Activated CD8-positive, alpha-beta memory T cell treated with anti-CD3 and anti-CD28 coated beads, Interleukin-2, amount 50 U/mL, for 24 hours (primary cell): ENCODE data around the gene HSP90AB1.
A peak's percentile ranks its signal among the peaks of the same experiment; 100 is the strongest.

Experiments used
- DNase-seq: peaks from one replicate; pipeline ENCODE4 v3.0.0-alpha.2; 2020; ENCODE audit errors: extremely low read depth

HSP90AB1 gene

DNA sequence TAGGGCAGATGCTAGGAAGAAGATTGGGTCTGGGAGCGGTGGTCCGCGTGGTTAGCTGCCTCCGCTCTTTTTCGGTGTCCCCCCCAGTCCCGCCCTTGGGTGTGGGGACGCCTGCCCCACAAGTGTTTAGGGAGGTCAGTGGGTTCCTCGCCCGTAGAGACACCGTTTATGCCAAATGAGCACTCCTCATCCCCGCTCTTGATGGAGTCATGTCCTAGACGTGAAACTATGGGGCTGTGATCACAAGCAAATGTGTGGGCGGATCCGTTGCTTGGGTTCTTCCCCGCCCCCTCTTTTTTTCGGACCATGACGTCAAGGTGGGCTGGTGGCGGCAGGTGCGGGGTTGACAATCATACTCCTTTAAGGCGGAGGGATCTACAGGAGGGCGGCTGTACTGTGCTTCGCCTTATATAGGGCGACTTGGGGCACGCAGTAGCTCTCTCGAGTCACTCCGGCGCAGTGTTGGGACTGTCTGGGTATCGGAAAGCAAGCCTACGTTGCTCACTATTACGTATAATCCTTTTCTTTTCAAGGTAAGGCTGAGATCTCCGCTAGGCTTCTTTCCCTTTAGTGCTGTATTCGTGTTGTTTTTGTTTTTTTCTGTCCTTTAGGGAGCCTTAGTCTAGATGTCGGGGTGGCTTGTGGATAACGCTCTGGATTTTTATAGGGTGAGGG lies at the start of gene HSP90AB1:
HSP90AB1 (plus strand) TSS at position 439 of the 675 bp plus-strand sequence. CDS start 1,529 bp downstream, outside the sequence.
- peak; percentile 95 for DNase-seq

DNA sequence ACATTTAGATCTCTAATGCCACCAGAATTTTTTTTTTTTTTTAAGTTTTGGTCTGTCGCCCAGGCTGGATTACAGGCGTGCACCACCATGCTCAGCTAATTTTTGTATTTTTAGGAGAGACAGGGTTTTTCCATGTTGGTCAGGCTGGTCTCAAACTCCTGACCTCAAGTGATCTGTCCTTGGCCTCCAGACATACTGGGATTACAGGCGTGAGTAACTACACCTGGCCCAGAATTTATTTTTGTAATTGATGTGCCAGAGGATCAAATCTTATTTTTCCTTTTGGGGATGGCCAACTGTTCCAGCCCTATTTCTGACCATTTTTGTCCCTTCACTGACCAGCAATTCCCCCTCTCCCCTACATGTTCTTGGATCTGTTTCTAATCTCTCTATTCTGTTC lies 48.2 kb upstream of the HSP90AB1 start:
- DNase-seq = no peak

DNA sequence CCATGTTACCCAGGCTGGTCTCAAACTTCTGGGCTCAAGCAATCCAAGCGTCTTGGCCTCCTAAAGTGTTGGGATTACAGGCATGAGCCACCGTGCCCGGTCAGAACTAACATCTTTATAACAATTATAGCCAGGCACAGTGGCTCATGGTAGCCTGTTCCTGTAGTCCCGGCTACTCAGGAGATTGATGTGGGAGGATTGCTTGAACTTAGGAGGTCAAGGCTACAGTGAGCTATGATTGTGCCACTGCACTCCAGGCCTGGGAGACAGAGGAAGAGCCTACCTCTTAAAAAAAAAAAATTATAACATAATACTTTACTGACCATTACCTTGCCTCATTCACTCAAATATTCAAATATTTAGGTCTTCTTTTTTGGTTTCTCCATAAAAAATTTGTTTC lies 47.0 kb upstream of the HSP90AB1 start:
- no peak for DNase-seq

DNA sequence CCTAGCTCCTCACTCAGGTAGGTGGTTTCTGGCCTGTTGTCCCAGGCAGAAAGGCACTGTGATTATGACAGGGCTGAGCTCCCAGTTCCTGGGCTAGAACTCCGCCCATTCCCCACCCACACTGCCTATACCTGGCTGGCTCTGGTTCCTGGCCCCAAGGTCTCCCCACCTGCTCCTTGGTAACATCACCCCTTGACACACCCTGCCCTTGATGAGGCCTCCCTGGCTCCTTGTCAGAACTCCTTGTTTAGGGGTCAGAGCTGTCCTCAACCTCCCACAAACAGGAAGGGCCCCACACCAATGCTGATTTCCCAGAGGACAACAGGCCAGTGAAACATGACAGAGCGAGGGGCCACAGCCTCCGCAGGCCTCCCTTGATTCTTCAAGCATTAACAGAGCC lies 45.7 kb upstream of the HSP90AB1 start:
- DNase-seq = no peak

DNA sequence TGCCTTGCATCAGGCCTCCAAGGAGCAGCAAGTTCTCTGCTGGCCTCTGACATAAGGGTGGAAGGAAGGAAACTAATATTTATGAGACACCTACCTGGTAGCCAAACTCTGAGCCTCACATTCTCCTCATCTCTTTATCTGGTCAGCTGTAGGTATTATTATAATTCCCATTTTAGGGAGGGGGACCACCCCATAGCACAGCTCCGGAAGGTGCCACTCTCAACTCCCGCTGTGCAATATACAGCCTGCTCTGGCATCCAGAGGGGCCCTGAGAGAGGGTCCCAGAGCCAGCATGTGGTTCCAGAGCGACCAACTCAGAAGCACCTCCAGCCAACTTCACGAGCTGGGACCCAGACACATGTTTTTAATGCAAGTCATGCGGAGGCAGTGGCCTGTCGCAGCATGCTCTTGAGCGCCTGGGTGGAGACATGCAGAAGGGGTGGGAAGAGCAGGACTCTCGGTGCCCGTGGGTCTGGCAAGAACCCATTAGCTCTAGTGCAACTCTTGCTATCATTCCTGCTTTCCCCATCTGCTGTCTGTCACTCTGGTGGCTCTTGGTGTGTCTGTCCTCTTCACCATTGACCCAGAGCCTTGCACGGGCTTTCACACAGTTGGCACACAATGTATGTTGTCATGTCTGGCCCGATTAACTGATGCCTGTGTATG lies 45.1 kb upstream of the HSP90AB1 start:
- DNase-seq = no peak

DNA sequence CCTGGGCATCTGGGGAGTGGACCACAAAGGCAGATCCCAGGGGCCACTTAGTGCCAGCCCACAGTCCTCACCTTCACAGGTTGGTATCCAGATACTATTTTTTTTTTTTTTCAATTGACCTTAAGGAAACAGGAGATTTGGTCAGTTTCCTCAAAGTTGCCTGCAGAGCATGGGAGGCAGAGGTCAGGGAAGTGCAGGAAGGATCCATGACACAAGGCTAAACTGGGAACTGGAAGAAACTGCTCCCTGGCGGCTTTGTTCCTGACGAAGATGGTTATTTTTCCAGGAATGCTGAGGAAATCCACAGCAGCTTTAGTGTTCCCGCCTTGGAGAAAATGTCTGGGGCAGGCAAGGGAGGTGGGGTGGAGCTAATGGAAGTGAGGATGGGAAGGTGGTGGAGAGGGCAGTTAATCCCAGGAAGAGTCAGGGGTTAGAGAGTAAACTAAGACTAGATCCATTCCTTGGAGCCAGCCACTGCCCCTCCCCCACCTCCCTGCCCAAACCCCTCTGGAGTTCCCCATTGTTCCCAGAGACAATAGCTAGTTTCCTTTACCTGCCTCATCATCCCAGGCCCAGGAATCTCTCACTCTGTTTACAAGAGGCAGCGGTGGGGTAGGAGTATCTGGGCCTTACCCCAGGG lies 44.4 kb upstream of the HSP90AB1 start:
- no peak for DNase-seq

DNA sequence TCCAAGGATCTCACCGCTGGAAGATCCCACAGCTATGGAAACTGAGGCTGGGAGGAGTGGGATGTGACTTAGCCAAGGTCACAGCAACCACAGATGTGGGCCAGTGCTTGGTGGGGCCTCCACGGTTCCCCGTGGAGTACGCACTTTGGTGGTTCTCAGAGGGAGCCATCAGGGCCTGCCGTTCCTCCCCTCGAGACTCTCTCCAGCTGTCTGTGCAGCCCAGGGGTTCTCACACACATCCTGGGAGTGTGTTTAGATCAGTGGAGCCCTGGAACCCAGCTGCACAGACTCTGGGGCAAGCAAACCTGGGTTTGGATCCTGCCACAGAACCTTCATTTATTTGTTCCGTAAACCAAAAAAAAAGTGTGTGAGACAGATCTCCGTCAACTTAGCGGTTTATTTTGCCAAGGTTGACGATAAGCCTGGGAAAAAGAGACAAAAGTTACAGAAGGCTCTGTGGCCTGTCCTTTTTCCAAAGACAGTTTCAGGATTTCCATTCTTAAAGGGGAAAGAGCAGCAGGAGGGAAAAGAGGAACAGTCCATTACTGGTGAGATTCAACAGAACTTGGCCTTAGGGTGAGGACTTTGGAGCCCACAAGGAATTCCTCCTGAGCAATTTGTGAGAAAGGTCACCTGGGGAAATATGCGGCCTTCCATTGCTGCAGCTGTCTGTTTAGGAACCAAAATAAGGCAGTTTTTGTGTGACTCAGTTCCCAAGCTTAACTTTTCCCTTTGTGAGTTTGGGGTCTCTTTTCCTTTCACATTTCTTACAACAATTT lies 43.7 kb upstream of the HSP90AB1 start:
- no peak for DNase-seq

DNA sequence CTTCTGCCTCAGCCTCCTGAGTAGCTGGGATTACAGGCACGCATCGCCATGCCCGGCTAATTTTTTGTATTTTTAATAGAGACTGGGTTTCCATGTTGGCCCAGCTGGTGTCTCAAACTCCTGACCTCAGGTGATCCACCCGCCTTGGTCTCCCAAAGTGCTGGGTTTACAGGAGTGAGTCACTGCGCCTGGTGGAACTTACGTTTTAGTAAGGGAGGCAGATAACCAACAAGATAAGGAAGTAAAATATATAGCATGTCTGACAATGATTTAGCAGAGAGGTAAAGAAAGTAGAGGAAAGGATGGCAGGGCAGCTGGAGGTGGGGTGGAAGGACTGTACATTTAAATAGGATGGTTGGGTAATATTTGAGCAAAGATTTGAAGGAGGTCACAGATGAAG lies 42.9 kb upstream of the HSP90AB1 start:
- DNase-seq = no peak

DNA sequence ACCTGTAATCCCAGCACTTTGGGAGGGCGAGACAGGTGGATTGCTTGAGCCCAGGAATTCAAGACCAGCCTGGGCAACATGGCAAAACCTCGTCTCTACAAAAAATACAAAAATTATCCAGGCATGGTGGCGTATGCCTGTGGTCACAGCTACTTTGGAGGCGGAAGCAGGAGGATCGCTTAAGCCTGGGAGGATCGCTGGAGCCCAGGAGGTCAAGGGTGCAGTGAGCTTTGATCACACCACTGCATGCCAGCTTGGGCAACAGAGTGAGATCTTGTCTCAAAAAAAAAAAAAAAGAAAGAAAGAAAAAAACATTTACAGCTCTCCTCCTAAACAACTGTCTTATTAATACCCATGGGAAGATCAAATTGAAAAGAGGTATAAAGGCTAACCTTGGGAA lies 38.9 kb upstream of the HSP90AB1 start:
- DNase-seq = no peak

DNA sequence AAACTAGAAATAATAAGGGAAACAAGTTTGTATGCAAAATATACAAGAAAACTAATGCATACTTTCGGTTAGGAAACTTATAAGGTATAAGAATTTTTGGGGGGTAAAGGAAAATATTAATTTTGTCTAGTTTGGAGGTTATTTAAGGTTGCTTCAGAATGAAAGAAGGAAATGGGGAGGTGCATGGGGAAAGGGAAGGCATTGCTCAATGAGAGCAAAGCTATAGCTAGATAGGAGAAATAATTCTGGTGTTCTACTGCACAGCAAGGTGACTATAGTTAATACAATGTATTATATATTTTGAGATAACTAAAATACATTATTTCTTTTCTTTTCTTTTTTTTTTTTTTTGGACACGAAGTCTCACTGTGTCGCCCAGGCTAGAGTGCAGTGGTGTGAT lies 35.6 kb upstream of the HSP90AB1 start:
- no peak for DNase-seq

DNA sequence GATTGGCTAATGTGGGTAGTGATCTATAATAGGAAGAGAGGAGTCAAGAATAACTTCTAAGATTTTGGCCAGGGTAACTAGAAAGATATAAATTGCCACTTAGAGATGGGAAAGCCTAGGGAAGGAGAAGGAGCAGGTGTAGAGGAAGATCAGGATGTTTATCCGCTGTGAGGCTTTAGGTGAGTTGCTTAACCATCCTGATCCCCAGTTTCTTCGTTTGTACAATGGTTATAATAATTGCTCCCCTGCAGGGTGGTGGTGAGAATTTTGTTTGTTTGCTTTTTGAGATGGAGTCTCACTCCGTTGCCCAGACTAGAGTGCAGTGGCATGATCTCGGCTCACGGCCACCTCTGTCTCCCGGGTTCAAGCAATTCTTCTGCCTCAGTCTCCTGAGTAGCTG lies 32.6 kb upstream of the HSP90AB1 start:
- DNase-seq = no peak

DNA sequence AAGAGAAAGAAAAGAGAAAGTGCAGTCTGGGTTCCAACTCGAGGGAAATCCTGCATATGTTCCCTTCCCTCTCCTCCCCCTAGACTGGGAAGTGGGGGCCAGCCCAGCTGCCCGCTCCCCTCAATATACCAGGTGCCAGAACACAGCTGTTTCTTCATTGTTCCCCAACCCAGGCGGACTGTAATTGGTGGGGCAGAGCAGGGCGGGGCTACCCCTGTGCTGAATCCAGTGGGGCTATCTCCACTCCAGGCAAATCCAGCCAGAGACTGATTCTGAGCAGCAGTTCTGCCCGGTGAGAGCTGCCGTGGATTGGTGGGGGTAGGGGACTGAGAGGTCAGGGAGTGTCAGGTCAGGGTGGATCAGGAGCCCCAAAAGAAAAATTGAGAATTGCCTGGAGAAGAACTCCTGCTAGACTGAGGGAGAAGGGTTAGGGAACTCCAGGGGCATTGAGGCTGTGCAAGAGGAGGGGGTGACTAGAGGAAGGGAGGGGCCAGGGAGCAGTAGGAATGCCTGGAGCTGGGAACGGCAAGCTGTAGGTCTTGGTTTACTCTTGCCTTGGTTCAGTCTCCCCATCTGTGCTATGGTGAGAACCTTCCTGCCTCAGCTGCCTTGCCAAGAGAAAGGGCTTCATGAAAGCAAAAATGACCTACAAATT lies 30.1 kb upstream of the HSP90AB1 start, which contains the start of gene MYMX:
MYMX (plus strand) TSS at position 250 of the 655 bp plus-strand sequence. CDS start 546 bp downstream, outside the sequence.
- DNase-seq = no peak

DNA sequence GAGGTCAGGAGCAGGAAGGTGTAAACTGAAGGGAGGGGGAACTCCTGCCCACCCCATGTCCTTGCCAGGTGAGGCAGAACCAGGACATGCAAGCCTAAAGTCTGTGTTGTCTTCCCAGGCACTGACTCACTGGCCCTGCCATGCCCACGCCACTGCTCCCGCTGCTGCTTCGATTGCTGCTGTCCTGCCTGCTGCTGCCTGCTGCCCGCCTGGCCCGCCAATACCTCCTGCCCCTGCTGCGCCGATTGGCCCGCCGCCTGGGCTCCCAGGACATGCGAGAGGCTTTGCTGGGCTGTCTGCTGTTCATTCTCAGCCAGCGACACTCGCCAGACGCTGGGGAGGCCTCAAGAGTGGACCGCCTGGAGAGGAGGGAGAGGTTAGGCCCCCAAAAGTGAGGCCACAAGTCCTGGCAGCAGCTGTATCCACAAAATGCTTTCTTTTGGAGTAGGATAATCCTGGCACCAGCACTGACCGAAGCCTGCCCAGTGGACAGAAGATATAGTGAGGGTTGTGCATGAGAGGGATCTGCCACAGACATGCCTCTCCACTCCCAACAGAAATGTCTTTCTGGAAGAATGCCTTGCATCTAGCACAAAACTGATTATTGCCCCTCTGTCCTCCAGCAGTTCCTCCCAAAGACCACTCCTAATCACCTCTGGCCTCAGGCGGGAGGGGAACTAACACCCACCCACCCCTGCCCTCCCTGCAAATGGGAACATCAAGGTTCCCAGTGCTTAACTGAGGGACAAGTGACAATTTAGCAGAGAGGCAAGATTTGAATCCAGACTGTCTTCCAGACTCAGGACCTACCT lies 29.4 kb upstream of the HSP90AB1 start:
- no peak for DNase-seq

DNA sequence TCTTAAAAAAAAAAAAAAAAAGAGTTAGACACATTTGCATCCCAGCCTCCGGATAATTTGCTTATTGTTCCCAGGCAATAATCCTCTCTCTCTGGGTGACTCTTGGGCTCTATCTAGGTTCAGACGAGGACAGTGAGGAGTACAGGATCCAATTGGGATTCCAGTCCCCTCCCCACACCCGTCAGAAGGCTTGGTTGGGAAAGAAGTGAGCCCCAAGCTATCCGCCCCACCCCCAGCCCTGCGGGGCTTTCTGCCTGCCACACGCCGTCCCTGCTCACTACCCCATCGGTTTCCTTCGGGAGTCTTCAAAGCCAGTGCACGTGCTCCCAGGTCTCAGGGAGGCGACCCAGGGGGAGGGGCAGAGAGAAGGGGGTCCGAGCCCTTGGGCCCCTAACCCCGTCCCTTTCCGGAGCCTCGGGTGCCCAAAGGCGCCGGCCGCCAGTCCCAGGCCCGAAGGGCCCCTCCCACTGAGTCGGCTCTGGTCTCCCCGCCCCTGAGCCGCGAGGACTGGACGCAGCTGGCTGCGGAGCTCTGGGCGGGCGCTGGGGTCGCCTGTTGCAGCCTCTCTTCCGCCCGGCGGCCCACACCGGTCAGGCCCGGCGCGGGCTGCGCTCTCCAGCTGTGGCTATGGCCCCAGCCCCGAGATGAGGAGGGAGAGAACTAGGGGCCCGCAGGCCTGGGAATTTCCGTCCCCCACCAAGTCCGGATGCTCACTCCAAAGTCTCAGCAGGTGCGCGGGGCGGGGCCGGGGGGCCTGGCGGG lies 27.7 kb upstream of the HSP90AB1 start:
- DNase-seq = no peak

DNA sequence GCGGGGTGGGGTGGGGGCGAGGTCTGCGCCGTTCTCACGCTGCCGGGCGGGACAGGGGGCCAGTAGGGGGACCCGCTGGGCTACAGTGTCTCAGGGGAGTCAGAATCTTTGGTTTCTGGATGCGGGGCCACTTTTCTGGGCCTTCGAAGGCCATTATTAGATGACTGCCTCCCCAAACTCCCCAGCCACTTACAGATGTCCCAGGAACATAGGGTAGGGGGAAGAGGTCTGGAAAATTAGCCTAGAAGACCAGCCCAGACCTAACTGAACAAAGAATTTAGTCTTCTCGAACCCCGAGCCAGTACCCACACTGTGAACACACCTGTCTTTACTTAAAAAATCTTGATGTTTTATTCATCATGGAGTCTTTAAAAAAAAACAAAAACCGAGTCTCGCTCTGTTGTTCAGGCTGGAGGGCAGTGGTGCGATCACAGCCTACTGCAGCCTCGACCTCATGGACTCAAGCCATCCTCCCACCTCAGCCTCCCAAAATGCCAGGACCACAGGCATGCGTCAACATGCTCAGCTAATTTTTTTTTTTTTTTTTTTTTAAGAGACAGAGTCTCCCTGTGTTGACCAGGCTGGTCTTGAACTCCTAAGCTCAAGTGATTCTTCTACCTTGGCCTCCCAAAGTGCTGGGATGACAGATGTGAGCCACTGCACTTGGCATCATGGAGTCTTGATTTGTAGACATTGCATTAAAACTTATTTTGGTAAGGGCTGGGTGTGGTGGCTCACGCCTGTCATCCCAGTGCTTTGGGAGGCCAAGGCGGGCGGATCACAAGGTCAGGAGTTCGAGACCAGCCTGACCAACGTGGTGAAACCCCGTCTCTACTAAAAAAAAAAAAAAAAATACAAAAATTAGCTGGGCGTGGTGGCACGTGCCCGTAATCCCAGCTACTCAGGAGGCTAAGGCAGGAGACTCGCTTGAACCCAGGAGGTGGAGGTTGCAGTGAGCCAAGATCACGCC lies 26.8 kb upstream of the HSP90AB1 start:
- no peak for DNase-seq

DNA sequence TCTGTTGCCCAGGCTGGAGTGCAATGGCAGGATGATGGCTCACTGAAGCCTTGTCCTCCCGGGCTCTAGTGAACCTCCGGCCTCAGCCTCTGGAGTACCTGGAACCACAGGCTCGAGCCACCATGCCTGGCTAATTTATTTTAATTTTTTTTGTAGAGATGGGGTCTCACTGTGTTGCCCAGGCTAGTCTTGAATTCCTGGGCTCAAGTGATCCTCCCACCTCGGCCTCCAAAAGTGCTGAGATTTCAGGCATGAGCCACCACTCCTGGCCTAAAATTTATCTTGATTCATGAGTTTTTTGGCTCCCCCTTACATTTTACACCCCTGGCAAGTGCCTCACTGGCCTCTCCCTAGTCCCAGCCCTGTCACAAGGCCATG lies 26.0 kb upstream of the HSP90AB1 start:
- DNase-seq = no peak

DNA sequence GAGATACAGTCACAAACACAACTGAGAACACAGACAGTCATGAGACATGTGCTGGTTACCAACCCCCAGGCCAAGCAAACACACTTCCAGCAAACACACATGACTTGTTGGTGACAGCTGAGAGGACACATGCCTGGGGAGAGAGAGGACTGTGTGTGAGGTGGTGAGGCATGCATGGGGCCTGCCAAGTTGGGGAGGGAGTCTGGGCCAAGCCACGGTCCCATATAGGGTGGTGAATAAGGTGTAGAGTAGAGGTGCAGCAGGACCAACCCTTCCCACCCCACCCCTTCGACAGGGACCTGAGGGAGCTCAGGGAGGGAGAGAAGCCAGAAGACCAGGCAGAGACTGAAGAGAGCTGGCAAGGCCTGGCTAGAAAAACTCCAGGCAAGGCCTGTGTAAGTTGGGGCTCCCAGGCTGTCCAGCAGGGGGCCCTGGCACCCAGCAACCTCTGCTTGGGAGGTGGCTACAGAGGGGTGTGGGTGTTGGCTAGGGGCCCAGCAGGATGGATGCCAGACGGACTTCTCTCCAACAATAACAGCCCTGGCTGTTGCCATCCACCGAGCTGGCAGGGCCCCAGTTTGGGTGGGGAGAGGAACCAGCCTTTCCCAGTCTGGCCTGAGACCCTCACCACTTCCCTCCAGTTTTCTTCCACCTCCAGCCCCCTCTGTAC lies 25.5 kb upstream of the HSP90AB1 start:
- peak; percentile 35 for DNase-seq

DNA sequence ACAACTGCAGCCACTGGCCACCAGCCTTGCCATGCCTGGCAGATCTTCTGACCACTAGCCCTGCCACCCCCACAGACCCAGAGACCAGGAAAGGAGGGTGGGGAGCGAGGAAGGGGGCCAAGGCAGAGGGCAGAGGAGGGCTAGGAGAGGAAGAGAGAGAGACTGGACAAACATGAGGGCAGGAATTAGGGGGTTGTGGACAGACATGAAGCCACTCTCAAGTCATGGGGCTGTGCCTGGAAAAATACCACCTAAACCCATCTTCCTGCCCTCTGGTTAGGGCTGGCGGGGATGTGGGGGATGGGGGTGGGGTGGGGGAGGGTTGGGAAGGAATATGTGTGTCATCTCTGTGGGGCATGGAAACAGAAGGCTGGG lies 25.0 kb upstream of the HSP90AB1 start:
- no peak for DNase-seq
